ENCODE results near the gene PTGS2. TPM values are rescaled to one million over a fixed set of nuclear protein-coding genes. Genes with fewer than 3 reads are reported as not detected.

The PTGS2 gene
- total and polyA plus RNA-seq, 9 of the 15 experiments (the other 6 are each of a cell fraction or from before 2014, with no cell fraction given), result 0.01 TPM; not detected in 8

GRCh38 chr1:186682736-186683135, 2.5 kb upstream of the PTGS2 start (continued):
- TF ChIP-seq KLF1 (tag; IDR thresholded peaks at IDR 0.05), result no peak
- TF ChIP-seq E2F5 (CRISPR knock-in tag; IDR thresholded peaks at IDR 0.05), result no peak
- TF ChIP-seq ZNF512 (tag; IDR thresholded peaks at IDR 0.05), result no peak

- CTCF ChIA-PET (ENCODE audit: low intra/inter-chr PET ratio), result no interaction called here
- Histone ChIP-seq H3K4me1 (replicated peaks in 1 of 2; ENCODE audit: control insufficient read depth in 2 of 2, insufficient read depth in 2 of 2, low read length in 2 of 2) (0 out of 5 replicates have a peak, but pooled peaks cover 0 to 3% of the 10 kb centered on the region in 2 experiments), H3K79me2 (ENCODE audit: control insufficient read depth, insufficient read depth, low read length) (no peaks in the 10 kb centered on the region), H3K27me3 (ENCODE audit: control insufficient read depth in 2 of 2, insufficient read depth in 2 of 2, low read length in 2 of 2) (no peaks in the 10 kb centered on the region), H3K27ac (ENCODE audit: extremely low read depth, low read depth, low read length) (no peak overlapping the region), H4K20me1 (replicated peaks; ENCODE audit: control insufficient read depth, insufficient read depth, low read length) (no peaks in the 10 kb centered on the region), H2AFZ (ENCODE audit: low read depth, low read length) (no peak overlapping the region), H3K36me3 (ENCODE audit: control insufficient read depth, insufficient read depth, low read length) (no peaks in the 10 kb centered on the region), H3K9ac (ENCODE audit: insufficient read depth in 1 of 2, low read depth in 2 of 2, low read length in 2 of 2) (no peak overlapping the region), H3K4me2 (ENCODE audit: insufficient read depth, low read length) (no peak overlapping the region), H3K4me3 (no peak overlapping the region), H3K9me3 (replicated peaks; ENCODE audit: control insufficient read depth, insufficient read depth, low read depth, low read length) (no peaks in the 10 kb centered on the region), H3K9me1 (ENCODE audit: control insufficient read depth, insufficient read depth, low read length) (no peaks in the 10 kb centered on the region)
- 4% methylated on average over 2 of the region's 2 CpGs for WGBS (ENCODE audit: insufficient coverage, low coverage, missing lambda C conversion rate)
- BruUV-seq (replicated peaks), result no TSS peak
- in situ Hi-C loops (cut with MboI), result no loop called here
- no peak for TF ChIP-seq IFI16 (CRISPR knock-in tag; IDR thresholded peaks at IDR 0.05)
- no peak for TF ChIP-seq KLF13 (tag; IDR thresholded peaks at IDR 0.05; ENCODE audit: borderline replicate concordance, low read depth)
- TF ChIP-seq CREB3L1 (IDR thresholded peaks at IDR 0.05; ENCODE audit: borderline replicate concordance, low read depth), result no peak
- intact Hi-C loops (cut with micrococcal nuclease), result no loop called here
- ATAC-seq, result no peak
- POLR2A ChIA-PET, result no interaction called here
- no peak for FAIRE-seq
- no peak for DNase-seq (ENCODE audit: extremely low read depth in 1 of 4, low spot score in 3 of 4)
Observed at GRCh38 chr1:186681801-186682200, 1.6 kb upstream of the PTGS2 start.
